H1 (cell line): ENCODE measurements around the gene CYP4A11. TPM values are rescaled to one million over a fixed set of nuclear protein-coding genes. Genes with fewer than 3 reads are reported as not detected.

Experiments used
- CTCF ChIA-PET: fragments of 300-600 bp; sonication (Branson Sonifier 250); formaldehyde crosslinking; loops from one replicate; lab custom pipeline; 2021; ENCODE audit not compliant: partially characterized antibody; lab: Charles Lee
- POLR2A ChIA-PET: fragments of 300-600 bp; sonication (Branson Sonifier 250); formaldehyde crosslinking; loops from one replicate; lab custom pipeline; 2021; ENCODE audit warnings: inconsistent platforms; ENCODE audit not compliant: partially characterized antibody; lab: Charles Lee
- DNase-seq, 2 experiments: peaks; one replicate each; pipeline versions ENCODE4 v3.0.0 to v3.0.0-alpha.2; 2010 to 2022; ENCODE audit warnings: low spot score in 2 of 2, low read depth in 1 of 2, mixed read lengths in 1 of 2
- FAIRE-seq: peaks from 2 replicates; lab custom pipeline; 2011; peaks lifted over from hg19 to GRCh38; lab: Jason Lieb, UNC
- H2AFZ ChIP-seq: 2 replicates; pipeline ENCODE4 v1.8.1; 2012; ENCODE audit warnings: low read length, inconsistent platforms
- H2AK5ac ChIP-seq: 2 replicates; pipeline ENCODE4 v1.6.1; 2013; ENCODE audit warnings: low read depth, low read length
- H2BK120ac ChIP-seq: replicated peaks from 2 replicates; pipeline ENCODE3; 2013; ENCODE audit warnings: low read depth, low read length, inconsistent platforms
- H2BK12ac ChIP-seq: 2 replicates; pipeline ENCODE4 v1.6.1; 2013; ENCODE audit warnings: low read depth, low read length
- H2BK15ac ChIP-seq: 2 replicates; pipeline ENCODE4 v1.6.1; 2013; ENCODE audit warnings: low read length
- H2BK20ac ChIP-seq: 2 replicates; pipeline ENCODE4 v1.6.1; 2013; ENCODE audit warnings: low read length
- H2BK5ac ChIP-seq: 2 replicates; pipeline ENCODE4 v1.6.1; 2013; ENCODE audit warnings: low read depth, low read length
- H3K14ac ChIP-seq: 2 replicates; pipeline ENCODE4 v1.6.1; 2013; ENCODE audit warnings: inconsistent platforms; ENCODE audit not compliant: insufficient read length
- H3K18ac ChIP-seq: 2 replicates; pipeline ENCODE4 v1.6.1; 2013; ENCODE audit warnings: low read length; ENCODE audit errors: extremely low read depth
- H3K23ac ChIP-seq: 2 replicates; pipeline ENCODE4 v1.6.1; 2013; ENCODE audit warnings: inconsistent platforms; ENCODE audit not compliant: insufficient read length
- H3K23me2 ChIP-seq: 2 replicates; pipeline ENCODE4 v1.6.1; 2013; ENCODE audit warnings: low read depth, low read length
- H3K27ac ChIP-seq: 2 replicates; pipeline ENCODE4 v1.6.1; 2011; ENCODE audit warnings: low read depth, low read length, inconsistent platforms
- H3K27me3 ChIP-seq, 4 experiments: replicated peaks in 1 of 4; 1 replicate in 1 of 4; 2 replicates in 3 of 4; pipeline versions ENCODE4 v1.6.1 to v1.8.1; 2011 to 2013; ENCODE audit warnings: low read length in 3 of 4, mild to moderate bottlenecking in 3 of 4, inconsistent platforms in 2 of 4, mixed read lengths in 2 of 4, moderate library complexity in 1 of 4; ENCODE audit not compliant: control insufficient read depth in 3 of 4, insufficient read depth in 3 of 4; ENCODE audit errors: extremely low read depth in 1 of 4
- H3K36me3 ChIP-seq, 4 experiments: 2 replicates each; pipeline versions ENCODE4 v1.6.1 to v1.8.1; 2011 to 2013; ENCODE audit warnings: mild to moderate bottlenecking in 4 of 4, low read length in 3 of 4, moderate library complexity in 2 of 4, control low read depth in 1 of 4, inconsistent platforms in 1 of 4; ENCODE audit not compliant: insufficient read depth in 4 of 4, control insufficient read depth in 2 of 4
- H3K4ac ChIP-seq: replicated peaks from 2 replicates; pipeline ENCODE3; 2013; ENCODE audit warnings: low read length, low read depth, mixed read lengths, inconsistent platforms; ENCODE audit not compliant: insufficient read length
- H3K4me1 ChIP-seq, 4 experiments: replicated peaks in 1 of 4; 1 replicate in 1 of 4; 2 replicates in 3 of 4; pipeline versions ENCODE4 v1.6.1 to v1.8.1; 2011 to 2013; ENCODE audit warnings: low read length in 3 of 4, inconsistent platforms in 2 of 4, mixed read lengths in 1 of 4; ENCODE audit not compliant: insufficient read depth in 4 of 4, control insufficient read depth in 3 of 4
- H3K4me2 ChIP-seq, 2 experiments: 2 replicates each; pipeline versions ENCODE4 v1.6.1 to v1.8.1; 2011 to 2013; ENCODE audit warnings: low read depth in 2 of 2, low read length in 2 of 2, control low read depth in 1 of 2, inconsistent platforms in 1 of 2, mild to moderate bottlenecking in 1 of 2; ENCODE audit not compliant: insufficient read depth in 1 of 2
- H3K4me3 ChIP-seq, 4 experiments: fragments of 200-600, 300-600 bp in 1 of 4; sonication (generic), shearing (Covaris generic), sonication (Bioruptor Twin) in 1 of 4; 2 replicates each; pipeline versions ENCODE4 v1.5.1 to v1.8.1; 2011 to 2016; ENCODE audit warnings: low read length in 4 of 4, low read depth in 3 of 4, control low read depth in 2 of 4, inconsistent platforms in 2 of 4, mild to moderate bottlenecking in 2 of 4, mixed read lengths in 1 of 4, moderate library complexity in 1 of 4; ENCODE audit not compliant: insufficient read depth in 2 of 4; ENCODE audit errors: extremely low read depth in 1 of 4
- H3K56ac ChIP-seq: replicated peaks from 2 replicates; pipeline ENCODE3; 2013; ENCODE audit warnings: low read depth, mild to moderate bottlenecking, mixed read lengths, low read length, inconsistent platforms; ENCODE audit not compliant: insufficient read length
- H3K79me1 ChIP-seq: 2 replicates; pipeline ENCODE4 v1.6.1; 2013; ENCODE audit warnings: low read depth, low read length, control low read depth
- H3K79me2 ChIP-seq, 2 experiments: 2 replicates each; pipeline versions ENCODE4 v1.6.1 to v1.8.1; 2012 to 2013; ENCODE audit warnings: low read length in 2 of 2, mild to moderate bottlenecking in 2 of 2, inconsistent platforms in 1 of 2; ENCODE audit not compliant: insufficient read depth in 2 of 2, control insufficient read depth in 1 of 2
- H3K9ac ChIP-seq, 4 experiments: replicated peaks in 1 of 4; 1 replicate in 1 of 4; 2 replicates in 3 of 4; pipeline versions ENCODE4 v1.6.1 to v1.8.1; 2011 to 2013; ENCODE audit warnings: low read depth in 3 of 4, low read length in 3 of 4, control low read depth in 2 of 4, mild to moderate bottlenecking in 2 of 4, moderate library complexity in 2 of 4, inconsistent platforms in 1 of 4; ENCODE audit errors: extremely low read depth in 1 of 4
- H3K9me3 ChIP-seq, 2 experiments: 2 replicates each; pipeline versions ENCODE4 v1.6.1 to v1.8.1; 2012 to 2013; ENCODE audit warnings: mild to moderate bottlenecking in 2 of 2, moderate library complexity in 2 of 2, control low read depth in 1 of 2, inconsistent platforms in 1 of 2, low read depth in 1 of 2, low read length in 1 of 2, mixed read lengths in 1 of 2; ENCODE audit not compliant: insufficient read depth in 2 of 2
- H4K20me1 ChIP-seq, 2 experiments: replicated peaks in 1 of 2; 2 replicates each; pipeline versions ENCODE3 to v1.8.1; 2011 to 2013; ENCODE audit warnings: inconsistent platforms in 2 of 2, low read length in 2 of 2, mild to moderate bottlenecking in 1 of 2; ENCODE audit not compliant: insufficient read depth in 2 of 2, control insufficient read depth in 1 of 2
- H4K5ac ChIP-seq: 2 replicates; pipeline ENCODE4 v1.6.1; 2013; ENCODE audit warnings: low read length, low read depth, mixed read lengths, inconsistent platforms; ENCODE audit not compliant: insufficient read length
- H4K8ac ChIP-seq: 2 replicates; pipeline ENCODE4 v1.8.0; 2013; ENCODE audit warnings: mild to moderate bottlenecking, moderate library complexity, low read length, inconsistent platforms; ENCODE audit not compliant: insufficient read depth; ENCODE audit errors: extremely low read depth
- H4K91ac ChIP-seq: replicated peaks from 2 replicates; pipeline ENCODE3; 2013; ENCODE audit warnings: low read length, mixed read lengths, inconsistent platforms; ENCODE audit not compliant: insufficient read length
- WGBS, 2 experiments: shearing (Covaris generic) in 1 of 2; methylation state at CpG; one replicate each; pipeline versions ENCODE4 v1.1.6 to v1.1.7; 2013 to 2015; ENCODE audit warnings: low lambda C conversion rate in 2 of 2, mixed read lengths in 2 of 2, inconsistent platforms in 1 of 2, low coverage in 1 of 2, missing lambda C conversion rate in 1 of 2; ENCODE audit not compliant: insufficient replicate concordance in 2 of 2, insufficient coverage in 1 of 2, insufficient read length in 1 of 2; ENCODE audit errors: extremely low coverage in 1 of 2, missing lambda C conversion rate in 1 of 2; 5-methylcytosine and 5-hydroxymethylcytosine counted together
- polyA plus RNA-seq, 7 experiments: library from polyadenylated mRNA; depleted of rRNA in 3 of 7; stranded (reverse) in 5 of 7; unstranded in 2 of 7; fragments of >200 nt in 5 of 7; fragments of 200-250 nt in 2 of 7; gene quantifications; 1 replicate in 5 of 7; 2 replicates in 1 of 7; 4 replicates in 1 of 7; pipeline versions ENCODE4 v1.2.1 to v1.2.3, GENCODE V29; 2011 to 2013; ENCODE audit warnings: missing spikeins in 2 of 7, mixed read lengths in 2 of 7
- total RNA-seq: library from RNA; stranded (reverse); fragmentation: NEBNext Ultra II Directional; extraction: Animal tissue kit (Norgen Biotek cat#: 25700); gene quantifications from 2 replicates; pipeline ENCODE4 v1.2.1, GENCODE V29; 2021

Gene CYP4A11
- total and polyA plus RNA-seq, 2 of the 8 experiments (the other 6 are each of a cell fraction or from before 2014, with no cell fraction given) = not detected

DNA sequence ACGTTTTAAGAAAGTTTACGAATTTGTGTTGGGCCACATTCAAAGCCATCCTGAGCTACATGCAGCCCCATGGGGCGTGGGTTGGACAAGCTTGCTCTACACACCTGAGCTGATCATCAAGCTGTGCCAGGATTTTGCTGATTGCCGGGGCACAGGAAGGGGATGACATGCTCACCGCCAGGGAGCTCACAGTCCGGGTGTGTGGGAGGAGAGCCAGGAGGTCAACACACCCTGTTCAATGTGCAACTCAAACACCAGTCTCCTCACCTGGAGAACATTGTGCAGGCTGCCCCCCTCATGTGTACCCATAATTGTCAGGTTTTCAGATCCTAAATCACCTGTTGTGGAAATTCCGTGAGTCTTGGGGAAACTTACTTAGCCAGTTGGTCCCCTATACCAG lies 969 bp downstream of the CYP4A11 start:
- Histone ChIP-seq H3K4me3 (no peak overlapping the region), H3K23ac (no peak overlapping the region), H3K27ac (no peak overlapping the region), H4K91ac (no peak overlapping the region), H2BK5ac (no peak overlapping the region), H2BK15ac (no peak overlapping the region), H2BK20ac (no peak overlapping the region), H3K4me1 (no peaks in the 10 kb centered on the region), H3K18ac (no peak overlapping the region), H2BK12ac (no peak overlapping the region), H3K56ac (no peak overlapping the region), H2BK120ac (no peak overlapping the region), H2AFZ (no peak overlapping the region), H3K4me2 (no peak overlapping the region), H2AK5ac (no peak overlapping the region), H3K27me3 (no peaks in the 10 kb centered on the region), H3K14ac (no peak overlapping the region), H3K79me2 (no peaks in the 10 kb centered on the region), H3K4ac (no peak overlapping the region), H3K9ac (no peak overlapping the region), H4K5ac (no peak overlapping the region), H4K20me1 (no peaks in the 10 kb centered on the region), H3K23me2 (no peaks in the 10 kb centered on the region), H3K79me1 (no peaks in the 10 kb centered on the region), H3K36me3 (no peaks in the 10 kb centered on the region), H3K9me3 (no peaks in the 10 kb centered on the region), H4K8ac (no peak overlapping the region)
- WGBS, 2 experiments = 92% methylated on average over 7 of the region's 7 CpGs; no CpG with 5 or more reads in 1 of the 2 experiments
- FAIRE-seq = no peak
- CTCF ChIA-PET = interaction anchor here (0.5 to 1.0 kb wide), 2 partner anchors 147 to 332 kb away, joined by 3 read pairs; no protein-coding TSS in a partner anchor
- POLR2A ChIA-PET = no interaction called here
- DNase-seq = no peak
